ENCODE results near the gene HORMAD2.
"Not testable (repeated sequence)": the region's sequence is repeated elsewhere in the genome, so short reads cannot be mapped to it uniquely, and the experiment has no call there.

Gene HORMAD2

DNA sequence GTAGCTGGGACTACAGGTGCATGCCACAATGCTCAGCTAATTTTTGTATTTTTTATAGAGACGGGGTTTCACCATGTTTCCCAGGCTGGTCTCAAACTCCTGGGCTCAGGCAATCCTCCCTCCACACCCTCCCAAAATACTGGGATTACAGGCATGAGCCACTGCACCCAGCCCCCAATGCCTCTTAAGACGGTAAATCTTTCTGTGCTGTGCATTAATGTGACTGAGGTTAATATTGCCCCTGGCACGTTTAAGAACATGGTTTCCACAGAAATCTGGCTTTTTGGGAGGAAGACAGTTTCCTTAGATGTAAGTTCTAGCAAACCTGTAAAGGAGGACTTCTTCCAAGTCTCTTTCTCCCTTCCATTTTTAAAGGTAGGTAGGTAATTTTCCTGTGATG, 6.1 kb upstream of the HORMAD2 start:
- TF ChIP-seq, protein P1, sequence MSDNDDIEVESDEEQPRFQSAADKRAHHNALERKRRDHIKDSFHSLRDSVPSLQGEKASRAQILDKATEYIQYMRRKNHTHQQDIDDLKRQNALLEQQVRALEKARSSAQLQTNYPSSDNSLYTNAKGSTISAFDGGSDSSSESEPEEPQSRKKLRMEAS (IDR thresholded peaks at IDR 0.05; ENCODE audit: low read depth, low read length): no peak
- H3K4me3 ChIP-seq (ENCODE audit: low read depth, low read length): no peak overlapping the region
- DNase-seq (ENCODE audit: low read depth): no peak

DNA sequence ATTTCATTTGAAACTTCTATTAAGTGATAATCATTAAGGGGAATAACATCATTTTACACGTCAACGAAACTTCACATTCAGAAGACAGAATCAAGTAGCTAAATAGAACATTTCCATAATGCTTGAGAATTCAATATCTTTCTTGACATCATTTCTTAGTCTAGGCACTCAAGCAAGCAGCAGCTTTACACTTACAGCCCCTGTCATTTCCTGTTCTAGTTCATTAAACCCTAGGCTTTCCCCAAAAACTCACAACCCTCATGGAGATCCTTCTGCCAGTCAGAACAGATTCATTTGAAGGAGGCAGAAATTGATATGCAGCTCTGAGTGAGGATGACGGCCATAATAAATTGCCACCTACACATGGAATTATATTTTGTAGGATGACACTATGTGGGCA, 5.3 kb upstream of the HORMAD2 start:
- DNase-seq (ENCODE audit: low read depth): no peak
- no peak overlapping the region for H3K4me3 ChIP-seq (ENCODE audit: low read depth, low read length)
- TF ChIP-seq, protein P2, sequence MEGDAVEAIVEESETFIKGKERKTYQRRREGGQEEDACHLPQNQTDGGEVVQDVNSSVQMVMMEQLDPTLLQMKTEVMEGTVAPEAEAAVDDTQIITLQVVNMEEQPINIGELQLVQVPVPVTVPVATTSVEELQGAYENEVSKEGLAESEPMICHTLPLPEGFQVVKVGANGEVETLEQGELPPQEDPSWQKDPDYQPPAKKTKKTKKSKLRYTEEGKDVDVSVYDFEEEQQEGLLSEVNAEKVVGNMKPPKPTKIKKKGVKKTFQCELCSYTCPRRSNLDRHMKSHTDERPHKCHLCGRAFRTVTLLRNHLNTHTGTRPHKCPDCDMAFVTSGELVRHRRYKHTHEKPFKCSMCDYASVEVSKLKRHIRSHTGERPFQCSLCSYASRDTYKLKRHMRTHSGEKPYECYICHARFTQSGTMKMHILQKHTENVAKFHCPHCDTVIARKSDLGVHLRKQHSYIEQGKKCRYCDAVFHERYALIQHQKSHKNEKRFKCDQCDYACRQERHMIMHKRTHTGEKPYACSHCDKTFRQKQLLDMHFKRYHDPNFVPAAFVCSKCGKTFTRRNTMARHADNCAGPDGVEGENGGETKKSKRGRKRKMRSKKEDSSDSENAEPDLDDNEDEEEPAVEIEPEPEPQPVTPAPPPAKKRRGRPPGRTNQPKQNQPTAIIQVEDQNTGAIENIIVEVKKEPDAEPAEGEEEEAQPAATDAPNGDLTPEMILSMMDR (IDR thresholded peaks at IDR 0.05; ENCODE audit: low read depth, low read length): no peak
- TF ChIP-seq POLR2A (IDR thresholded peaks at IDR 0.05; ENCODE audit: extremely low read depth, insufficient read length) (no peak), MYC (IDR thresholded peaks at IDR 0.05; ENCODE audit: low read depth, low read length) (no peak)
- TF ChIP-seq, protein P1 (IDR thresholded peaks at IDR 0.05; ENCODE audit: low read depth, low read length): no peak

DNA sequence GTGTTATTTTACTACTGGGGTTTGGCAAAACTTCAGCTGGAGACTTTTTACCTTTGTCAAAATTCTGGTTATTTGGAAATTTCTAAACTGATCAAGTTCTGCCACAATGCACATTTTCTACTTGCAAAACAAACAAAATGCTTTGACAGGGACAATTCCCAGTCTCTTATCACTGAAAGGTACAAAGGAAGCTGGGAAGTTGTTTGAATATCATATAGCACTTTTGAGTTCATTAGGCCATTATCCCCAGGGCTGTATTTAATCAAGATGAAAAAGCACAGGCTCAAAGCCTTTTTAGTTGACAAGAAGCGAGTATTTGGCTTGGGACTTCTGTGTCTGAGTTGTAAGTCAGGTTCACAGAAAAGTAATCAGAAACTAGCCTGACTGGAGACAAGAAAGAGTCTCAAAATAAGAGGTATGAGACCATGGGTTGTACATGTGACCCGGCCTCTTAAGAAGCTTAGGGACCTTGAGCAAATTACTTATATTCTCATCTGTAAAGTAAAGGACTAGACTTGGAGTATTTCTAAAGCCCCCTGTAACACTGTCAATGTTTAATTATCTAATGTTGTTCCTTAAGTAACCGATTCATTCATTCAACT, 2.9 kb upstream of the HORMAD2 start:
- TF ChIP-seq MYC (IDR thresholded peaks at IDR 0.05; ENCODE audit: low read depth, low read length) (no peak), POLR2A (IDR thresholded peaks at IDR 0.05; ENCODE audit: extremely low read depth, insufficient read length) (no peak)
- TF ChIP-seq, protein P1 (IDR thresholded peaks at IDR 0.05; ENCODE audit: low read depth, low read length): no peak
- TF ChIP-seq, protein P2 (IDR thresholded peaks at IDR 0.05; ENCODE audit: low read depth, low read length): no peak
- no peak for DNase-seq (ENCODE audit: low read depth)

DNA sequence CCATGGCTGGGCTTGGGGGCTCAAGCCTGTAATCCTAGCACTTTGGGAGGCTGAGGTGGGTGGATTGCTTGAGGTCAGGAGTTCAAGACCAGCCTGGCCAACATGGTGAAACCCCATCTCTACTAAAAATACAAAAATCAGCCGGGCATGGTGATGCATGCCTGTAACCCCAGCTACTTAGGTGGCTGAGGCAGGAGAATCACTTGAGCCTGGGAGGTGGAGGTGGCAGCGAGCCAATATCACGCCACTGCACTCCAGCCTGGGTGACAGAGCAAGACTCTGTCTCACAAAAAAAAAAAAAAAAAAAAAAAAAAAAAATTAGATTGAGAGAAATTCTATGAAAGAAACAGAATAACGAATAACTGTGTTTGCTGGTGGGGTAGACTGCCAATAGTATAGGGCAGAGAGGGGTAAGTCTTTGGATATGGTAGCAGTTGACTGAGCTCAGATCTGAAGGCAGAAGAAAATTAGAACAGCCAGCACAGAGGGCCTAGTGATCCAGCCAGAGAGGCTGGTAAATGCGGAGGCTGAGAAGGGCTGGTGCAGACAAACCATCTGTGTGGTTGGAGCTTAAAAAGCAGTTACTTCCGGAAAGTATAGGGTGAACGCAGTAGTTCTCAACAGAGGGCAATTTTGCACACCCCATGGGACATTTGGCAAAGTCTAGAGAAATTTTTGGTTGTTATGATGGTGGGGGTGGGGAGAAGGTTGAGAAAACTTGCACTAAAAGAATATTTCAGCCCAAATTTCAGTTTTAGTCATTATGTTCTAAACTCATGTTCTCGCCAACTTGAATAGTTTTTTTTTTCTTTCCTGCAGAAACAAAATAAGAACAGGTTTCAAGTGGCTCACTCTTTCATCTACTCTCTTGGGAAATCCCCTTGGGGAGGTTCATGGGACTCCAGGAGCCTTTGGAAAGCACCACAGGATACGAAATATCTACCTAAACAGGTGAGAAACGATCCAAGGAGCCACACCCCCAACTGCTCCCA, 1.6 kb upstream of the HORMAD2 start:
- DNase-seq (ENCODE audit: low read depth): peak; percentile 74
- TF ChIP-seq MYC (IDR thresholded peaks at IDR 0.05; ENCODE audit: low read depth, low read length): no peak
- TF ChIP-seq, protein P2 (IDR thresholded peaks at IDR 0.05; ENCODE audit: low read depth, low read length): no peak
- no peak for TF ChIP-seq POLR2A (IDR thresholded peaks at IDR 0.05; ENCODE audit: extremely low read depth, insufficient read length)
- TF ChIP-seq, protein P1 (IDR thresholded peaks at IDR 0.05; ENCODE audit: low read depth, low read length): no peak
- H3K4me3 ChIP-seq (ENCODE audit: low read depth, low read length): no peak overlapping the region

More for the DNA sequence above, 2.9 kb upstream of the HORMAD2 start:
- no peak overlapping the region for H3K4me3 ChIP-seq (ENCODE audit: low read depth, low read length)

DNA sequence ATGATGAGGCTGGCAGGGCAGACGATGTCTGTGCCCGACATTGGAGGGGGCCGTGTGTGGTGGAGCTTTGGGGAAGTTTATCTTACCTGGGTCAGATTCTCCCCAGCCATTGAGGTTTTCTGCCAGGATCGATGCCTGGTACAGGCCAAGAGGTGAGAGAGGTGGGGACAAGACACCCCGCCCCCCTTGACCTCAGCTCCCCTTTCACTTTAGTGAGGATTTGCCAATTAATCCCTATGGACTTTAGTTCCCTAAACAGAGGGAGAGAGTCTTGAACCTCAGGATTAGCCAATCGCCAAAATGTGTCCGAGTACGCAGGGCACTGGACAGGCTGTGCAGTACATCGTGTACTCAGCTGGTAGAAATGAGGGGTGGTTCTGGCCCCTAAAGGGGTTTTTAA, 541 bp downstream of the HORMAD2 start:
- DNase-seq (ENCODE audit: low read depth): no peak
- H3K4me3 ChIP-seq (ENCODE audit: low read depth, low read length): no peak overlapping the region
- TF ChIP-seq, protein P1 (IDR thresholded peaks at IDR 0.05; ENCODE audit: low read depth, low read length): no peak
- TF ChIP-seq, protein P2 (IDR thresholded peaks at IDR 0.05; ENCODE audit: low read depth, low read length): no peak
- TF ChIP-seq POLR2A (IDR thresholded peaks at IDR 0.05; ENCODE audit: extremely low read depth, insufficient read length) (no peak), MYC (IDR thresholded peaks at IDR 0.05; ENCODE audit: low read depth, low read length) (no peak)

DNA sequence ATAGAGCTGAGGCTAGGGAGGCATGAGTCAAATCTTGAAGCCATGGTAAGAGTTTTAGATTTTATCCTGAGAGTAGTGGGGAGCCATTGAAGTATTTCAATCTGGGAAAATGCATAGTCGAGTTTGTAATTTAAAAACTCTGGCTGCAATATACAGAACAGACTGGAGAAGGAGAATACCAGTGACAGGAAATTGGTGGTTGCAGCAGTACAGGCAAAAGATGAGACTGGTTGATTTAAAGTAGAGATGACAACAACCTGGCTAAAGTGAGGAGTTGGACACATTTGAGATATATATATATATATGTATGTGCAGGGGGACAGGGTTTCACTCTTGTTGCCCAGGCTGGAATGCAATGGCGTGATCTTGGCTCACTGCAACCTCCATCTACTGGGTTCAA, 6.2 kb downstream of the HORMAD2 start:
- TF ChIP-seq, protein P2 (IDR thresholded peaks at IDR 0.05; ENCODE audit: low read depth, low read length): no peak
- TF ChIP-seq POLR2A (IDR thresholded peaks at IDR 0.05; ENCODE audit: extremely low read depth, insufficient read length): no peak
- no peak for TF ChIP-seq MYC (IDR thresholded peaks at IDR 0.05; ENCODE audit: low read depth, low read length)
- TF ChIP-seq, protein P1 (IDR thresholded peaks at IDR 0.05; ENCODE audit: low read depth, low read length): no peak
- DNase-seq (ENCODE audit: low read depth): no peak
- H3K4me3 ChIP-seq (ENCODE audit: low read depth, low read length): no peak overlapping the region

DNA sequence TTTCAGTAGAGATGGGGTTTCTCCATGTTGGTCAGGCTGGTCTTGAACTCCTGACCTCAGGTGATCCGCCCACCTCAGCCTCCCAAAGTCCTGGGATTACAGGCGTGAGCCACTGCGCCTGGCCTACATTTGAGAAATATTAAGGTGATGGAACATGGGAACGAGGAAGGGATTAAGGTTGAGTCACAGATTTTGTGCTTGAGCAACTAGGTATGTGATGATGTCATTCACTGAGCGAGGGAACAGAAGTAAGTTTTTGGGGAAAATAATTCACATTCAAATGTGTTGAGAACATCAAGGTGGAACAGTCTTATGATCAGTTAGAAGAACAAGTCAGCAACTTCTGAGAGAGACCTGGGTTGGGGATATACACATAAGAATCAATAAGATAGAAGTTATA, 6.8 kb downstream of the HORMAD2 start:
- not testable (repeated sequence) for DNase-seq (ENCODE audit: low read depth); H3K4me3 ChIP-seq (ENCODE audit: low read depth, low read length)

All from NB4 (cell line).